Amygdala (tissue), 56 donors: Measurements from ENCODE around the gene UBL5.
"Not testable (repeated sequence)": the region's sequence is repeated elsewhere in the genome, so short reads cannot be mapped to it uniquely, and the experiment has no call there.

Experiments used
- DNase-seq, 56 donors: peaks; one replicate each; lab custom pipeline; 2025; lab: John Stamatoyannopoulos, UW

Gene UBL5

GRCh38 chr19:9827289-9828238 is at the start of gene UBL5:
UBL5 (plus strand) TSS chr19:9827918; CDS start chr19:9828338, 420 bp downstream.
- peak; percentile 29 to 93 (median 80) for DNase-seq

DNA sequence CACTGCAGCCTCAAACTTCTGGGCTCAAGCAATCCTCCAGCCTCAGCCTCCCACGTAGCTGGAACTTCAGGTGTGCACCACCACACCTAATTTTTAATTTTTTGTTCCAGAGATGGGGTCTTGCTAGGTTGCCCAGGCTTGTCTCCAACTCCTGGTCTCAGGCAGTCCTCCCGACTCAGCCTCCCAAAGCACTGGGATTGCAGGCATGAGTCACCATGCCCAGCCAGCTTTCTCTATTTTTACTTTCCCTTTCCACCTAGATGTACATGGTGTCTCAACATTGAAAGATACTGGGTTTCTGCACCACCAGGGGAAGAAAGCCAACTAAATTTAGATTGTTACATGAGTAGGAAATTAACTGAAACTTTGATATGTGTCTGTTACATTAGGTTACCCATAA is 45.4 kb upstream of the UBL5 start:
- DNase-seq, result no peak

DNA sequence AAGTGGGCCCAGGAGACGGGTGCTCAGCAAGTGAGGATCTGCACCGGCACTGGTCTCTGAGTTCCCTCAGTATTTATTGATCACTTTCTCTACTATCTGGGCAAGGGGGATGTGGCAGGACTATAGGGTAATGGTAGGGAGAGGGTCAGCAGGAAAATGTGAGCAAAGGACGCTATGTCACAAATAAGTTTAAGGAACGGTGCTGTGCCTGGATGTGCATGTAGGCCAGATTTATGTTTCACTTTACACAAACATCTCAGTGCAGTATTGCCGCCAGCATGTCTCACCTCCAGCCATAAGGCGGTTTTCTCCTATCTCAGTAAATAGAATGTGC is 43.6 kb upstream of the UBL5 start:
- DNase-seq, result not testable (repeated sequence)

DNA sequence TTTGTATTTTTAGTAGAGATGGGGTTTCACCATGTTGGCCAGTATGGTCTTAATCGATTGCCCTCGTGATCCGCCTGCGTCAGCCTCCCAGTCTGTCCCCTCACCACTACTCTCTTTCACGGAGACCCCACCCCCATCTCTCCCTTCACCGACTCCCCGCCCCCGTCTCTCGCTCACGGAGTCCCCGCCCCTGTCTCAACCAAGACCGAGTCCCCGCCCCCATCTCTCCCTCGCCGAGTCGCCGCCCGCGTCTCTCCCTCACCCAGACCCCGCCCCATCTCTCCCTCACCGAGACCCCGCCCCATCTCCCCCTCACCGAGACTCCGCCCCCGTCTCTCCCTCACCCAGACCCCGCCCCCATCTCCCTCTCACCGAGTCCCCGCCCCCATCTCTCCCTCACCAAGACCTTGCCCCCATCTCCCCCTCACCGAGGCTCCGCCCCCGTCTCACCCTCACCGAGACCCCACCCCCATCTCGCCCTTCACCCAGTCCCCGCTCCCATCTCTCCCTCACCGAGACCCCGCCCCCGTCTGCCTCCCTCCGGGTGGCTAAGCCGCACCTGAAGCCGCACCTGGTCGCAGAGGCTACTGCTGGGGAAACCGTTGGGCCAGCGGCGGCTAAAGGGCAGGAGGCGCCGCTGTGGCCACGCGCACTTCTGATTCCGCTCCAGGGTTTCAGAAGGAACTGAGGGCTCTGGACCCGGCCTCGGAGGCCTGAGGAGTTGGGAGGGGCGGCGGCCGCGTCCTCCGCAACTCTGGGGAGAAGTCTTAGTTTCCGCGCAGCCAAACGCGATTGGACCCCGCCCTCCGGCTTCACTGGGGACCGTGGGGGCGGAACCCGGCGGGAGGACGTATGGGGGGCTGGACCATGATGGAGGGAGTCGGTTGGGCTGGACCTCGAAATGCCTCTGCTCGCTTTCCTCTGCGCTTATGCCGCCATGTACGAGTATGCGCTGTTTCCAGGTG is 42.1 kb upstream of the UBL5 start:
- peak in 55 of 56 donors; percentile 42 to 98 (median 89) for DNase-seq

- no peak for DNase-seq
Observed at GRCh38 chr19:9786342-9786741, 41.4 kb upstream of the UBL5 start.

DNA sequence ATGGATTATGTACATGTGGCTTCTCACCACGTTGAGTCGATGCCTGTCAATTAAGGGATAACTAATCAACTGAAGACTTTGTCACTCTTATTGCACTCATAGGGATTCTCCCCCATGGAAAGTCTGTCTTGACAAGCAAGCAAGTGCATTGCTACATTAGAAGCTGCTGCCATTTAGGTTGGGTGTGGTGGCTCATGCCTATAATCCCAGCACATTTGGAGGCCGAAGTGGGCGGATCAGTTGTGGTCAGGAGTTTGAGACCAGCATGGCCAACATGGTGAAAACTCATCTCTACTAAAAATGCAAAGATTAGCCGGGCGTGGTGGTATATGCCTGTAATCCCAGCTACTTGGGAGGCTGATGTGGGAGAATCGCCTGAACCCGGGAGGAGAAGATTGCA is 40.9 kb upstream of the UBL5 start:
- no peak for DNase-seq

- DNase-seq, result not testable (repeated sequence)
Observed at GRCh38 chr19:9788604-9789003, 39.1 kb upstream of the UBL5 start.

DNA sequence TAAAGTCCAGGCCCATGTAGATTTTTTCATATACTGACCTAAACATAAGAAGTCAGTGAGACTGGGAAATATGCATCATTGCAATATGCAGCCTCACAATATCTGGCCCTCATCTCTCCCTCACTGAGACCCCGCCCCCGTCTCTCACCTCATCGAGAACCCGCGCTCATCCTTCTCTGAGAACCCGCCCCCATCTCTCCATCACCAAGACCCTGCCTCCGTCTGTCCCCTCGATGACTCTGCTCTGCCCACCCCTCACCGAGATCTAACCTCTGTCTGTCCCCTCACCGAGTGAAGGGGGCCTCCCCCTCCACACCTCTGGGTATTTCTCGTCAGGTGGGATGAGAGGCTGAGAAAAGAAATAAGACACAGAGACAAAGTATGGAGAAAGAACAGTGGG is 38.7 kb upstream of the UBL5 start:
- DNase-seq, result no peak

DNA sequence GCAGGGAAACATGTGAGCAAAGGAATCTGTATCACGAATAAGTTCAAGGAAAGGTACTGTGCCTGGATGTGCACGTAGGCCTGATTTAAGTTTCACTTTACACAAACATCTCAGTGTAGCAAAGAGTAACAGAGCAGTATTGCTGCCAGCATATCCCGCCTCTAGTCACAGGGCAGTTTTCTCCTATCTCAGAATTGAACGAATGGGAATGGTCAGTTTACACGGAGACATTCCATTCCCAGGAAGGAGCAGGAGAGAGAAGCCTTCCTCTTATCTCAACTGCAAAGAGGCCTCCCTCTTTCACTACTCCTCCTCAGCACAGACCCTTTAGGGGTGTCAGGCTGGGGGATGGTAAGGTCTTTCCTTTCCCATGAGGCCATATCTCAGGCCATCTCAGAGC is 38.1 kb upstream of the UBL5 start:
- DNase-seq, result not testable (repeated sequence)

- not testable (repeated sequence) for DNase-seq
Observed at GRCh38 chr19:9791073-9791367, 36.7 kb upstream of the UBL5 start.

- DNase-seq, result peak in 55 of 56 donors; percentile 80 to 99 (median 95)
Observed at GRCh38 chr19:9791552-9792205, 36.0 kb upstream of the UBL5 start.

- peak; percentile 24 to 99 (median 95) for DNase-seq
Observed at GRCh38 chr19:9792206-9793070, 35.3 kb upstream of the UBL5 start.

GRCh38 chr19:9793071-9793591 is 34.6 kb upstream of the UBL5 start:
- peak in 27 of 56 donors; percentile 15 to 64 (median 43) for DNase-seq

DNA sequence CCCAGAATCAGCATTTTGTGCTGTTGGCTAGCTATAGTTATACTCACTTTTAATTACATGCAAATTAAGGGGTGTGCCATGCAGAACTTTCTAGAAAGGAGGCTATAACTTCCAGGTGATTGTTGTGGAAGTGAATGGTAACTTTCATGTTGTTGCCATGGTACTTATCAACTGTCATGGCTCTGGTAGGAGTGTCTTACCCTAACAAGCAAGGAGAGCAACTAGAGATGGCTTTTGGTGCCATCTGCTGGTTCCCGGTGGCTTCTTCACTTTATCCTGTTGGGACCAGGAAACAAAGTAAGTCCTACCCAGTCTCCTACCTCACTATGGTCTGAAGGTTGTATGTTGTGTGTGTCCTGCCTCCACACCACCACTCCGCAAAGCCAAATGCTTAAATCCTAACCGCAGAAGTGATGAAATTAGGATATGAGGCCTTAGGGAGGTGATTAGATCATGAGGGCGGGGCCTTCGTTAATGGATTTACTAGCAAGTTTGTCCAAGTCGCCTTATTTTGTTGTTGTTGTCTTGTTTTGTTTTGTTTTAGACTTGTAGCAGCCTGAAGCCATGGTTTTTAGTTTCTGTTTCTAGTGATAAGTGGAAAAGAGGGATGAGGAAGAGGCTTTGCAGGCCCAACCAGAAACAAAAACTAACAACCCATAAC is 31.5 kb upstream of the UBL5 start:
- DNase-seq, result peak in 54 of 56 donors; percentile 1 to 90 (median 54)

- DNase-seq, result no peak
Observed at GRCh38 chr19:9797871-9798270, 29.8 kb upstream of the UBL5 start.

DNA sequence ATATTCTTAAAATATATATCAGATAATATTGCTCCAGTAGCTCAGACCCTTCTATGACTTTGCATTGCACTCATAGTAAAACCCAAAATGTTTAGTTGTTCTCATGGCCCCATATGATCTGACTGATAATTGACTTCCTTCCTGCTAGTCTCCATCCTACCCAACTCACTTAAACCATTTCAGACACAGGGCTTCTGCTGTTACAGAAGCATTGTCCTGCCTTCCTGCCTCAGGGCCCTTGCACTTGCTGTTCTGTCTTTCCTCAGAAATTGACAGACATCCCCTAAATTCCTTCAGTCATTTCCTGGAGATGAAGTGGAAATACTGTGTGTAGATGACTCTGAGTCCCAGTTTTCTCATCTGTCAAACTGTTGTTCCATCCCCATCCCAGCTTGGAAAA is 28.6 kb upstream of the UBL5 start:
- DNase-seq, result no peak

DNA sequence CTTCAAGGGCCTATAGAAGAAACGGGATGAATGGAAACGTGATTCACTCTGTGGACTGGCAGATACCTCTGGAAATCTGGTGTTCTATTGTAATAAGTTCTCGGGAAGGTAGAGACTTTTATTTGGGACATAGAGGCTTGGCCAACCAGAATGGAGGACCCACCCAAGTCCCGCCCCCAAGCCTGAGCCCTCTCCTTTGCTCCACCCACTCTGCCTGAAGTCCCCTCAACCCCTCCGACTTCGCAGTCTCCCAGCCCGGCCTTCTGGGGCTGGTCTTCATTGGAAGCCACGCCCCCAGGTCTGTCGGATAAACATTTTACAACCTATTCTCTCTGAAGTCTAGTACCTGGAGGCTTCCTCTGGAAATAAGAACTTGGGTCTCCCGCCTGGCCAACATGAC is 25.7 kb upstream of the UBL5 start:
- no peak for DNase-seq

- no peak for DNase-seq
Observed at GRCh38 chr19:9806803-9807202, 20.9 kb upstream of the UBL5 start.
